ENCODE measurements around the gene KRT1.

DNA sequence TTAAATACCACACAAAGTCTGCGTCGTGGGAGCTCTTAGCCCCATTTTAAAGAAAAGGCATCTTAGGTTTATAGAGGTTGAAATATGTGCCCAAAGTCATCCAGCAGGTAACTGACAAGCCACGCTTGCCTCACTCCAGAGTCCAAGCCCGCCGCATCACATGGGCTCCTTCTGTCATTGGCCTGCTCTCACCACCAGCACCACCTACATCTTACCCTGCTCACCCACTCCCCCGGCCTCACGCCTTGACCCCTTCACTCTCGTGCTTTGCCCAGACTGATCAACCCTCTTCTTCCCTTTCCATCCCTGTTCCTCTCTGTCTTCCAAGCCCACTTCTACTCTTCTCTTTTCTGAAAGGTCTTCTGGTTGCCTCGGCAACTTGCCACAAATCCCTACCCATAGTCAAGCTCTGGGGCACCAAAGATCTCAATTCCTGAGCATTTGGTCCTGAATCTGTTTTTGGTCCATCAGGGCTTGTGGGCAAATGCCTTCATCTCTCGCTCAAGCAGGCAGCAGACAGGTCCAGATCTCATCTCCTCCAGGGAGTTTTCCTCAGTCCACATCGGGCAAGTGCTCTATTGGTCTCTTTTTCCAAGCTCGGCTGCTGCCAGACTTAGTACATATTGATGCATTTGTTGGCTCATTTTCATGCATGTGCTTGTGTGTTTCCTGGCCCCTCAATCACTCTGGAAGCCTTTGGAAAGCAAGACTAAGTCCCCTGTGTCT is 3.5 kb upstream of the KRT1 start:
- TF ChIP-seq CTCF (IDR thresholded peaks at IDR 0.05 in 8 of 11, conservative IDR thresholded peaks at IDR 0.05 in 3 of 11) (no peak), POLR2A (IDR thresholded peaks at IDR 0.05) (no peak)
